Natural killer cell (primary cell): ENCODE measurements around the gene SLC17A9. TPM values are rescaled to one million over a fixed set of nuclear protein-coding genes. Genes with fewer than 3 reads are reported as not detected.

Experiments used
- ATAC-seq, 3 donors: fragments of 150-1000 bp in 2 of 3; fragments of 200-7000 bp in 1 of 3; cut with Tn5 transposase; 1 replicate in 1 of 3; 2 replicates in 2 of 3; pipeline ENCODE4 v1.10.0; 2021; ENCODE audit warnings: mild to moderate bottlenecking in 2 of 3, moderate library complexity in 2 of 3
- DNase-seq, 2 donors: peaks; one replicate each; pipeline versions ENCODE4 v3.0.0 to v3.0.0-alpha.2; 2013 to 2021; ENCODE audit warnings: mixed read lengths in 1 of 2
- H3K27ac ChIP-seq: one replicate; pipeline ENCODE4 v1.5.1; 2013; ENCODE audit warnings: mild to moderate bottlenecking, low read length
- H3K27me3 ChIP-seq: one replicate; pipeline ENCODE4 v1.6.1; 2013; ENCODE audit warnings: low read length; ENCODE audit not compliant: control insufficient read depth, insufficient read depth
- H3K36me3 ChIP-seq: one replicate; pipeline ENCODE4 v1.6.1; 2013; ENCODE audit warnings: low read length; ENCODE audit not compliant: control insufficient read depth, insufficient read depth
- H3K4me1 ChIP-seq: one replicate; pipeline ENCODE4 v1.6.1; 2013; ENCODE audit warnings: low read length; ENCODE audit not compliant: control insufficient read depth, insufficient read depth
- H3K4me3 ChIP-seq: one replicate; pipeline ENCODE4 v1.5.1; 2013; ENCODE audit warnings: low read length
- H3K9me3 ChIP-seq: one replicate; pipeline ENCODE4 v1.6.1; 2013; ENCODE audit warnings: low read length; ENCODE audit not compliant: control insufficient read depth, insufficient read depth
- H3K27ac Mint-ChIP-seq, 2 donors: one replicate each; pipeline ENCODE4 v1.8.0; 2022; ENCODE audit warnings: mild to moderate bottlenecking in 2 of 2, mixed read lengths in 2 of 2, moderate library complexity in 1 of 2
- H3K27me3 Mint-ChIP-seq, 2 donors: one replicate each; pipeline ENCODE4 v1.8.0; 2022; ENCODE audit warnings: low read depth in 2 of 2, mixed read lengths in 2 of 2
- H3K36me3 Mint-ChIP-seq: one replicate; pipeline ENCODE4 v1.8.0; 2022; ENCODE audit warnings: mixed read lengths
- H3K4me1 Mint-ChIP-seq, 2 donors: one replicate each; pipeline ENCODE4 v1.8.0; 2022; ENCODE audit warnings: mixed read lengths in 2 of 2
- H3K4me3 Mint-ChIP-seq: one replicate; pipeline ENCODE4 v1.8.0; 2022; ENCODE audit warnings: mild to moderate bottlenecking, moderate library complexity, mixed read lengths
- H3K9me3 Mint-ChIP-seq, 2 donors: one replicate each; pipeline ENCODE4 v1.8.0; 2022; ENCODE audit warnings: mixed read lengths in 2 of 2
- WGBS: methylation state at CpG from one replicate; pipeline ENCODE4 v1.1.7; 2013; ENCODE audit warnings: missing lambda C conversion rate; ENCODE audit not compliant: insufficient coverage; 5-methylcytosine and 5-hydroxymethylcytosine counted together
- intact Hi-C: fragments of 100-400 bp; cut with micrococcal nuclease; formaldehyde crosslinking; loops from one replicate; pipeline ENCODE4 v1.14.2; 2022
- total RNA-seq, 4 donors: library from RNA; stranded (reverse); fragments of 120-200 nt in 1 of 4; gene quantifications; one replicate each; pipeline versions ENCODE4 v1.2.3 to v1.2.4, GENCODE V29; 2013 to 2022
- TF ChIP-seq, protein P1 (sequence below): fragments of 200-600 bp; IDR thresholded peaks from one replicate; pipeline ENCODE4 v1.8.0; 2022; ENCODE audit warnings: antibody characterized with exemption

The SLC17A9 gene
- total RNA-seq, 3 donors from 2014 or later (not counting 1 experiment from before 2014, with no cell fraction given) = 22.3 to 24.0 (median 23.8) TPM

DNA sequence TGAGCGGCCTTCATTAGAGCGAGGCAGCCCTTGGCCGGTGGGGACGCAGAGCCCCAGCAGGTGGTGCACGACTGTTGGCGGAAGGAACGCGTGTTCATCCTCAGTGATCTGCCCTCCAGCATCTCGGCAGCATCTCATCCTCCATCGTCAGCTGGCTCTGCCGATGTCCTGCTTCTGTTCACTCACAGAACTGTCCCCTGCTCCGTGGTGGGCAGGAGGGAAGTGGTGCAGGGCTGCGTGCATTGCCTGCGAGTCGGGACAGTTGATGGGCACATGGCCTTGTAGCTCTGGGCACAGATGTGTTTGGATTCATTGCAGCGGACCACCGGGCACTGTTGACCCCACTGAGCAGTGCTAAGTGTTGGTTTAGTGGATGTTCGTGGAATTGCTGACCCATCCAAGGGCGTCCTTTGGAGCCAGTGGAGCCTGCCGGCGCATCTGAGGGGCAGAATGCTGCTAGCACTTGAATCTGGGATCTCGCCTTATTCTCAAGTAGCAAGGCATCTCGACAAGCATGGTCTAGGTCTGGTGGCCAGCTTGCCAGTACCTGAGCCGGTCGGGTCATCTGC lies 6.7 kb upstream of the SLC17A9 start:
- H3K27ac Mint-ChIP-seq = no peak overlapping the region
- H3K4me3 Mint-ChIP-seq = no peak overlapping the region
- Histone ChIP-seq H3K36me3 (peaks cover 74% of the 10 kb centered on the region), H3K27me3 (no peaks in the 10 kb centered on the region), H3K4me1 (no peaks in the 10 kb centered on the region), H3K4me3 (no peak overlapping the region), H3K9me3 (no peaks in the 10 kb centered on the region), H3K27ac (no peak overlapping the region)
- no peak for DNase-seq
- no peak for ATAC-seq
- WGBS = 96% methylated on average over 25 of the region's 25 CpGs
- no peaks in the 10 kb centered on the region for H3K27me3 Mint-ChIP-seq
- H3K36me3 Mint-ChIP-seq = peaks cover 10% of the 10 kb centered on the region
- no peaks in the 10 kb centered on the region for H3K9me3 Mint-ChIP-seq
- TF ChIP-seq, protein P1, sequence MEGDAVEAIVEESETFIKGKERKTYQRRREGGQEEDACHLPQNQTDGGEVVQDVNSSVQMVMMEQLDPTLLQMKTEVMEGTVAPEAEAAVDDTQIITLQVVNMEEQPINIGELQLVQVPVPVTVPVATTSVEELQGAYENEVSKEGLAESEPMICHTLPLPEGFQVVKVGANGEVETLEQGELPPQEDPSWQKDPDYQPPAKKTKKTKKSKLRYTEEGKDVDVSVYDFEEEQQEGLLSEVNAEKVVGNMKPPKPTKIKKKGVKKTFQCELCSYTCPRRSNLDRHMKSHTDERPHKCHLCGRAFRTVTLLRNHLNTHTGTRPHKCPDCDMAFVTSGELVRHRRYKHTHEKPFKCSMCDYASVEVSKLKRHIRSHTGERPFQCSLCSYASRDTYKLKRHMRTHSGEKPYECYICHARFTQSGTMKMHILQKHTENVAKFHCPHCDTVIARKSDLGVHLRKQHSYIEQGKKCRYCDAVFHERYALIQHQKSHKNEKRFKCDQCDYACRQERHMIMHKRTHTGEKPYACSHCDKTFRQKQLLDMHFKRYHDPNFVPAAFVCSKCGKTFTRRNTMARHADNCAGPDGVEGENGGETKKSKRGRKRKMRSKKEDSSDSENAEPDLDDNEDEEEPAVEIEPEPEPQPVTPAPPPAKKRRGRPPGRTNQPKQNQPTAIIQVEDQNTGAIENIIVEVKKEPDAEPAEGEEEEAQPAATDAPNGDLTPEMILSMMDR = no peak
- intact Hi-C loops = no loop called here
- H3K4me1 Mint-ChIP-seq = peaks cover 14 to 15% of the 10 kb centered on the region in 2 donors

DNA sequence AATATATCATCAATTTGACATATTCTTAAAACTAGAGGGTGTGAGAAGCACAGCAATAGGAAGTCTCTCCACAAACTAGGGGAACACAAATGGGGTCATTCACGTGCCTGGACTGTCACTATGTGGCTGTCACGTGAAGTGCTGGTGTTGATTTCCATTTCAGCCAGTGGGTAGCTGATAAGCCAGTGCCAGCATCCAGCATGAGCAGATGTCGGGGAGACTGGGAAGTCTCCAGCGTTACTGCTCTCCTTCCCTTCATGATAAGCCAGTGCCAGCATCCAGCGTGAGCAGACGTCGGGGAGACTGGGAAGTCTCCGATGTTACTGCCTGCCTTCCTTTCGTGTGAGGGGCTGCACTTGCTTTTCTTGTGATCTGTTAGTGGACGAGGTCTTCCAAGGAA lies 5.6 kb upstream of the SLC17A9 start:
- TF ChIP-seq, protein P1 = no peak
- peaks cover 5 to 8% of the 10 kb centered on the region in 2 donors for H3K4me1 Mint-ChIP-seq
- Histone ChIP-seq H3K4me1 (peaks cover 5% of the 10 kb centered on the region), H3K36me3 (peaks cover 67% of the 10 kb centered on the region), H3K27me3 (no peaks in the 10 kb centered on the region), H3K27ac (no peak overlapping the region), H3K9me3 (no peaks in the 10 kb centered on the region), H3K4me3 (no peak overlapping the region)
- H3K4me3 Mint-ChIP-seq = no peak overlapping the region
- DNase-seq = no peak
- 91% methylated on average over 10 of the region's 10 CpGs for WGBS
- no peak for ATAC-seq
- no peaks in the 10 kb centered on the region for H3K27me3 Mint-ChIP-seq
- H3K9me3 Mint-ChIP-seq = no peaks in the 10 kb centered on the region
- peaks cover 10% of the 10 kb centered on the region for H3K36me3 Mint-ChIP-seq
- no peak overlapping the region for H3K27ac Mint-ChIP-seq
- intact Hi-C loops = no loop called here

DNA sequence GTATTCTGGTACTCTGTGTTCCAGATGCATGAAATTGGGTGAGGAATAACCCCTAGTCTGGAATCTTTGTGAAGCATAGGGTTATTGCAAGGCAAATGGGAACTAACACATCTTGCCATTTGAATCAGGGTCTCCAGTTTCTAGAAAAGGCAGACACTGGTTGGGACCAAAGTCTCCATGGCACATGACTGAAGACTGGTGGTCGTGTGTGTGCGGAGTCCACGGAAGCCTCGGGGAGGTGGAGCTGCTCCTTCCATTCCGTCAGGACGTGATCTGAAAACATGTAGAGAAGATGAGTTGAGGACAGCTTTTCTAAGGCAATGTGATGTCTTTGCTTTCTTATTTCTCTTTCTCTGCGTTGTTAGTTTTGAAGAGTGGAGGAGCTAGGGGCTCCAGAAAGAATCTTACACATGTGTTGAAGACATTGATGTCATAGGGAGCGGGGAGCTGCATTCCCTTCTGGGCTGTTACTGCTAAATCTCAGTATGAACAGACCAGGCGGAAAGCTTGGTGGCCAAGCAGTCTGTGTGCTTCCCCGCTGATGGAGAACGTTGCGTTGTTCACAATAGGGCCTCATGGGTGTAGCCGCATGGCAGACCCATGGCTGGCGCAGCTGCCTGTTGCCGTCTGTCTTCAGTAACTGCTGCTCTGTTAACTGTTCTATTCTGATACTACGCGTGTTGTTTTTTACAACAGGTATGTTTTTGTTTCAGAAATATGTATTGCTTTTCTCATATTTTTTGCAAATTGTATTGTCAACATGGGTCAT lies 4.8 kb upstream of the SLC17A9 start:
- Mint-ChIP-seq H3K4me1 (peaks cover 10% of the 10 kb centered on the region in 2 donors), H3K4me3 (no peak overlapping the region), H3K36me3 (peaks cover 10% of the 10 kb centered on the region), H3K9me3 (no peaks in the 10 kb centered on the region), H3K27me3 (no peaks in the 10 kb centered on the region), H3K27ac (no peak overlapping the region)
- no peaks in the 10 kb centered on the region for H3K27me3 ChIP-seq
- WGBS = 98% methylated on average over 15 of the region's 17 CpGs
- DNase-seq = no peak
- H3K4me3 ChIP-seq = no peak overlapping the region
- no peak for ATAC-seq
- no peak overlapping the region for H3K27ac ChIP-seq
- TF ChIP-seq, protein P1 = no peak
- peaks cover 62% of the 10 kb centered on the region for H3K36me3 ChIP-seq
- intact Hi-C loops = no loop called here
- peaks cover 13% of the 10 kb centered on the region for H3K4me1 ChIP-seq
- H3K9me3 ChIP-seq = no peaks in the 10 kb centered on the region
